Measurements from ENCODE around the gene CARS1.
A peak's percentile ranks its signal among the peaks of the same experiment; 100 is the strongest.

CARS1 gene

DNA sequence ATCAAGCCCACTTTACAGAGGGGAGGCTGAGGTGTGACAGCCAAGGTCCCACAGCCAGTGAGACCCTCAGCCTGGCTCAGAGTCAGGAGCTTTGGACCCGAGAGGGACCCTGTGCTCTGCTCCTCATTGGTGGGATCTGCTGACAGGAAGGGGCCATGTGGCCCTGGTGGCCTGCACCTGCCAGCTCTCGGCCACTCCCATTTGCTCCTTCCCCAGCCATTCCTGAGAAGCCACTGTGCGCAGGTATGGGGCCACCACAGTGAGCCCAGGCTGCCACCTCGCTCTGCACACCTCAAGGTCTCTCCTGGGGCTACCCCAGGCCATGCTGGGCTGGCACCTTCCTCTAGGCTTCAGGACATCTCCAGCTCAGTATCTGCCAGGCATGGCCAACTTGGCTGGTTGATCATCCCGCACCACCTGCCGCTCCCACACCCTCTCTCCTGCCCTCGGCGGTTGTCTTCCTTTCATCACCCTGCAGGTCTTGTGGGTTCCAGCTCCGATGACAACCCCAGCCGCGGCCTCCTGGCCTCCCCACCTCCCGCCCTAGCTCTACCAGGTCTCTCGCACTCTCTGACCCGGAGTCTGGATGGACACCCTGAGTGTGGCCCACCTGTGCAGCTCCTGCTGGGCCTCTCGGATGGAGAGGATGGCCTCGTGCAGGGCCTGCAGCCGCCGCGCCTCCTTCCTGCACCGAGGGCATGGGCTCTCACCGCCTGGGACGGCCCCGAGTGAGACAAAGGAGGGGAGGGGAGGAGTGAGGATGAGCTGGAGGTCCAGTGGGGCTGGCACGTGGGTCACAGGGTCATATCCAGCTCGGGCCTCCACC is 32.2 kb upstream of the CARS1 start:
- peak overlapping the region; percentile 34 for H3K27ac ChIP-seq
- no peak for DNase-seq (ENCODE audit: low spot score)
- ChIA-PET CTCF (interaction anchor here (0.6 to 1.6 kb wide), 4 partner anchors 52 to 128 kb away, joined by 3 to 8 read pairs (median 7); no protein-coding TSS in a partner anchor), POLR2A (ENCODE audit: low non-redundant PET) (no interaction called here)
- TF ChIP-seq, protein P1, sequence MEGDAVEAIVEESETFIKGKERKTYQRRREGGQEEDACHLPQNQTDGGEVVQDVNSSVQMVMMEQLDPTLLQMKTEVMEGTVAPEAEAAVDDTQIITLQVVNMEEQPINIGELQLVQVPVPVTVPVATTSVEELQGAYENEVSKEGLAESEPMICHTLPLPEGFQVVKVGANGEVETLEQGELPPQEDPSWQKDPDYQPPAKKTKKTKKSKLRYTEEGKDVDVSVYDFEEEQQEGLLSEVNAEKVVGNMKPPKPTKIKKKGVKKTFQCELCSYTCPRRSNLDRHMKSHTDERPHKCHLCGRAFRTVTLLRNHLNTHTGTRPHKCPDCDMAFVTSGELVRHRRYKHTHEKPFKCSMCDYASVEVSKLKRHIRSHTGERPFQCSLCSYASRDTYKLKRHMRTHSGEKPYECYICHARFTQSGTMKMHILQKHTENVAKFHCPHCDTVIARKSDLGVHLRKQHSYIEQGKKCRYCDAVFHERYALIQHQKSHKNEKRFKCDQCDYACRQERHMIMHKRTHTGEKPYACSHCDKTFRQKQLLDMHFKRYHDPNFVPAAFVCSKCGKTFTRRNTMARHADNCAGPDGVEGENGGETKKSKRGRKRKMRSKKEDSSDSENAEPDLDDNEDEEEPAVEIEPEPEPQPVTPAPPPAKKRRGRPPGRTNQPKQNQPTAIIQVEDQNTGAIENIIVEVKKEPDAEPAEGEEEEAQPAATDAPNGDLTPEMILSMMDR (conservative IDR thresholded peaks at IDR 0.05; ENCODE audit: low read depth) = no peak

DNA sequence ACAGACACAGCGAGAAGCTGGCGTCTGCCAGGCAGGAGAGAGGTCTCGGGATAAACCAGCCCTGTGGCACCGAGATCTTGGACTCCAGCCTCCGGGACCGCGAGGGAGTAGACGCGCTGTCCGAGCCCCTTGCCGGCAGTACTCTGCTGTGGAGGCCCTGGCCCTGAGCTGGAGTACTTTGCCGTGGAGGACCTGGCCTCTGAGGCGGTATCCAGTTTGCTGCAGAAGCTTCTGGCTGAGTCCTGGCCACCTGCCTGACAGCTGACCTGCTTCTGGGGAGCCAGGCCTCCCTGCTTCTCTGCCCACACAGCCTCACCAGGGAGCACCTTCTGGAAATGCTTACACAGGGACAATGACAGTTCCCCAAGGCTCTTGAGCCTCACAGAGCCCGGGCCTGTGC is 31.6 kb upstream of the CARS1 start:
- POLR2A ChIA-PET (ENCODE audit: low non-redundant PET) = no interaction called here
- DNase-seq (ENCODE audit: low spot score) = no peak
- CTCF ChIA-PET = interaction anchor here (0.8 to 1.5 kb wide), 3 partner anchors 51 to 128 kb away, joined by 3 to 8 read pairs (median 3); no protein-coding TSS in a partner anchor
- TF ChIP-seq, protein P1 (conservative IDR thresholded peaks at IDR 0.05; ENCODE audit: low read depth) = no peak
- H3K27ac ChIP-seq = peak overlapping the region; percentile 34

- peak; percentile 37 for DNase-seq (ENCODE audit: low spot score)
- ChIA-PET CTCF (interaction anchor here (0.8 to 1.5 kb wide), 2 partner anchors 51 to 129 kb away, joined by 3 to 8 read pairs; no protein-coding TSS in a partner anchor), POLR2A (ENCODE audit: low non-redundant PET) (no interaction called here)
- TF ChIP-seq, protein P1 (conservative IDR thresholded peaks at IDR 0.05; ENCODE audit: low read depth) = no peak
- H3K27ac ChIP-seq = peak overlapping the region; percentile 34
Observed at GRCh38 chr11:3087821-3088800, 30.9 kb upstream of the CARS1 start.

- TF ChIP-seq, protein P1 (conservative IDR thresholded peaks at IDR 0.05; ENCODE audit: low read depth) = no peak
- ChIA-PET CTCF (no interaction called here), POLR2A (ENCODE audit: low non-redundant PET) (no interaction called here)
Observed at GRCh38 chr11:3087373-3087772, 30.1 kb upstream of the CARS1 start.

DNA sequence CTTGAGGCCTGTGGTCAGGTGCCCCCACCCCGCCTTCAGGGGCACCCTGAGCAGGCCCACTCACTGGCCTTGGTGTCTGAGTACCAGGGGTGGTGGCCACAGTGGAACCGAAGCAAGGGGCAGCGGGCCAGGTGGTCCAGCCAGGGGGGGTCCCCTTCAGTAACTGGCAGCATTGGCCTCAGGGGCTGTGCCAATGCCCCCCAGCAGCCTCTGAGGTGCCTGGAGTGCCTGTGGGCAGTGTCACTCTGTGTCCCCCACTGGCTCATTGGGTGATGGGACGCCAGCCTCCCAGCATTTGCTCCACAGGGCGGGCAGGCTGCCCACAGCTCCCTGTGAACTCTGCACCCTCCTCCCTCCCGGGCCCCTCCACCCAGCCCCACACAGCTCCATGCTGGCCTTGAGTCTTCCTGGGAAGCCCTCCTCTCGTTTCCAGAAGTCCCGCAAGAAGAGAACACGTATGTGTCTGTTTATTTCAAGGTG is 29.5 kb upstream of the CARS1 start:
- POLR2A ChIA-PET (ENCODE audit: low non-redundant PET) = no interaction called here
- H3K27ac ChIP-seq = no peak overlapping the region
- DNase-seq (ENCODE audit: low spot score) = no peak
- CTCF ChIA-PET = interaction anchor here (1.4 kb wide), 1 partner anchor 50 kb away, joined by 4 read pairs; no protein-coding TSS in a partner anchor
- TF ChIP-seq, protein P1 (conservative IDR thresholded peaks at IDR 0.05; ENCODE audit: low read depth) = no peak

More at GRCh38 chr11:3087373-3087772, 30.1 kb upstream of the CARS1 start:
- DNase-seq (ENCODE audit: low spot score) = no peak
- no peak overlapping the region for H3K27ac ChIP-seq

DNA sequence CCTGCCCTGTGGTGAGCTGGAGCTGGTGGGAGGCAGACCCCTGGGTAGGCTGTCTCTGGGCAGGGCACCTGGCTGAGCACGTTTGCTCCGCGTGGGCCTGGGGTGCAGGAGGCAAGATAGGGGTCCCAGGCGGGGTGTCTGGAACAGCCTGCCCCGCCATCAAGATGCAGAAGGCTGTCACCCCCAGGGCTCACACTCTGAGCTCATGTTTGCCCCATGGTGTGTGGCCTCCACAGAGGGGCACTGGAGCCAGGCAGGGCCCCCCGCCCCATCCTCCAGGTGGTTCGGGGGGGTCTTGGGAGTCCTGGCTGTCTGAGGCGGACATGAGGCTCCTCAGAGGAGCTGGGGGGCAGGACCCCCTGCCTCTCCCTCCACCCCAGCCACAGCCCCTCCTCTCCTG is 28.9 kb upstream of the CARS1 start:
- POLR2A ChIA-PET (ENCODE audit: low non-redundant PET) = no interaction called here
- CTCF ChIA-PET = interaction anchor here (1.4 kb wide), 1 partner anchor 49 kb away, joined by 4 read pairs; no protein-coding TSS in a partner anchor
- no peak for DNase-seq (ENCODE audit: low spot score)
- TF ChIP-seq, protein P1 (conservative IDR thresholded peaks at IDR 0.05; ENCODE audit: low read depth) = no peak
- H3K27ac ChIP-seq = no peak overlapping the region

All from RWPE1 (cell line).